KG1 (cell line): ENCODE results near the gene SYNC.
"Not testable (repeated sequence)": the region's sequence is repeated elsewhere in the genome, so short reads cannot be mapped to it uniquely, and the experiment has no call there.

Source experiments
- DNase-seq: peaks from one replicate; lab custom pipeline; 2025; lab: John Stamatoyannopoulos, UW

The SYNC gene

DNA sequence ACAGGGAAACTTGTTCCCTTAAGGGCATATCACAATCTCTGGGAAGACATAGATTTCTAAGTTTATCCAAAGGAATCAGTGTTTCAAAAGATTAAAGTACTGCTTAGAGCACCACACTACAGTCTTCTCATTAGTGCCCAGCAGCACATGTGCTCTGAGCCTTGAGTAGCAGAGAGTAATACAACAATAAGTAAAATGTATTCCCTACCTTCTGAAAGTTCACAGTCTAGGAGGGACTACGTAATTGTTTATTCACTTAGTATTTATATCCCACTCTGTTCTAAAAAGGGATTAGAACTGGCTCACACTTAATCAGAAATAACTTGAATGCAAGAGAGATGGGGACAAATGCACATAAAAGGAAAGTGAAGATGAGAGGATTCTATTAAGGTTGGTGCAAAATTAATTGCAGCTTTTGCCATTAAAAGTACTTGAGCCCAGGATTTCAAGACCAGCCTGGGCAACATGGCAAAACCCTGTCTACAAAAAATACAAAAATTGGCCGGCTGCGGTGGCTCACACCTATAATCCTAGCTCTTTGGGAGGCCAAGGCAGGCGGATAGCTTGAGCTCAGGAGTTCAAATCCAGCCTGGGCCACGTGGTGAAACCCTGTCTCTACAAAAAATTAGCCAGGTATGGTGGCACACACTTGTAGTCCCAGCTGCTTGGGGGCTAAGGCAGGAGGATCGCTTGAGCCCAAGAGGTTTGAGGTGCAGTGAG, 9.0 kb downstream of the SYNC start:
- DNase-seq = no peak

DNA sequence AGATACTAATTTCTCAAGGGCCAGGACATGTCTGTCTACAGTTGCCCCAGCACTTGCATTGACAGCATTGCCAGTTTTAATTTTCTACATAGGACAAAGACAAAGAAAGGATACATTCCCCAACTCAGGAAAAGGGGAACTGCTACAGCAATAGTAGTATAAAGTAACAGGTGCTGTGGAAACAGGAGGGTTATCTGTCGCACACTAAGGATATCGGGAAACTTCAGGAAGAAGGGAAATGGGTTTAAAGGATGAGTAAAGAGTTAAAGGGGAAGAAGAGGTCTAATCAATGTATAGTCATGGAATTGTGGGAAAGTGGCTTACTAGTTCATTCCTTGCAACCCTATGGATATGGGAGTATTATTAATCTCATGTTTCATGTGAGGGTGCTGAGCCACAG, 16.2 kb downstream of the SYNC start:
- DNase-seq = no peak

DNA sequence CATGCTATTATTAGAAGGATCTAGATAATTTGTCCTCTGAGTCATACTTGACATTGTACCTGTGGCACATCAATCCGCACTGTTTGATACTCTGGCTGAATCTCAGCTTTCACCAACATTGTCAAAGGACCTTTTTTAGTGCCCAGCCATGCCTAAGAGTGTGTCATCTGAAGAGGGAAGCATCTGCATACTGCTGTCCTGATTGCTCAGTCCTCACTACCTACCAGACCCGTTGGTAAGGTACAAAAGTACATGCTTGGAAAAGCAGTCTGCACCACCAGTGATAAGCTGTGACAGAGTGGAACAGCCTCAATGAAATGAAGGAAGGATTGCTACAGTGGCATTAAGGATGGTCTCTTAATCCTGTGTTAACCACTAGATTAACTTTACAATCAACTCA, 17.1 kb downstream of the SYNC start:
- no peak for DNase-seq

DNA sequence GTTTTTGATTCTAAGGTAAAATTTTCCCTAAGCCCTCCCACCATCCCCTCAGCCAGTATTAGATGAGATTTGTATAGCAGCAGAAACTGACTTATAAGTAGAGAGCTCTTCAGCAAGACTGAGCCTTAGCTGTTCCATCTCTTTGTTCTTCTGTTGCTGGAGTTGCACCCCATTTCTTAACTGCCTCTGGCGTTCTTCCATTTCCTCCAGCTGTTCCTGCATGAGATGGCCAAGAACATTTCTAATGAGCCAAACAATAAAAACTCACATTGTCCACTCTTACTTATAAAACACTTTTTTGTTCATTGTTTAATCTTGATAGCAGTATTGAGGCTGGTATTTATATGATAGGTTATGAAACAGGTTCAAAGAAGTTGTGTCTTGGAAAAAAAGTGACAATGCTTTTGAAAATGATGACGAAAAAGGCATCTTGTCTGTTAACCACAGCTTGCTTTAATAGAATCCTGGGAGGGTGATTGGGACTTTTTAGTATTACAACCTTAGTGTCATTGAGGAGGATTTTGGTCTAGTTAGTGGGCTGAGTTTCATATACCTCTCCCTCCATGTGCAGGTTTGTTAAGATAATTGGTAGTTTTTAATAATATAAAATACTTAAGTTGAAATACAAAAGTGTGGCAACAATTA, 18.3 kb downstream of the SYNC start:
- DNase-seq = no peak

DNA sequence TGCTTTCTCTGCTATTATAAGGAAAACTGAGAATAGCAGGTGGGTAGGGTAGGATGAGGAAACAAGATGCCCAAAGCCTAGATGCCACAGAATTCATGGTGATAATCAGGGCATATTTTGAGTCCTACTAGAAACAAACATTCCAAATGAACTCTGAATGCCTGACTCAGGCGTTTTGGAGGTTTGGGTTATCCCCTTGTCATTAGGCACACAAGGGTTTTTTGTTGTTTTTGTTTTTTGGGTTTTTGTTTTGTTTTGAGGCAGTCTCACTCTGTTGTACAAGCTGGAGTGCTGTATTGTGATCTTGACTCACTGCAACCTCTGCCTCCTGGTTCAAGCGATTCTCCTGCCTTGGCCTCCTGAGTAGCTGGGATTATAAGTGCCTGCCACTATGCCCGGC, 19.2 kb downstream of the SYNC start:
- no peak for DNase-seq

DNA sequence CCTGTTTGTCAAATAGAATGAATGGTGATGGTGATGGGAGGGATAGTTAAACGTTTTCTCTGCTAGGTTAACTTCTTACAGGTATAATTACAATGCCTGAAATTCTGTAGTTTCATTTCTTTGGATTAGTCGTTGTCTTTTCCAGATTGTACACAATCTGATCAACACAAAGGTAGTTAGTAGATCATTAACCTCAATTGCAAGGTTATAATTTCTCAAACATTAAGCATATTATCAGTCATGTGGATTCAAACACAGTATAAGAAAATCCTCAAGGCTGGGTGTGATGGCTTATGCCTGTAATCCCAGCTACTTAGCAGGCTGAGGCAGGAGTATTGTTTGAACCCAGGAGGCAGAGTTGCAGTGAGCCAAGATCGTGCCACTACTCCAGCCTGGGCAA, 20.6 kb downstream of the SYNC start:
- DNase-seq = no peak

DNA sequence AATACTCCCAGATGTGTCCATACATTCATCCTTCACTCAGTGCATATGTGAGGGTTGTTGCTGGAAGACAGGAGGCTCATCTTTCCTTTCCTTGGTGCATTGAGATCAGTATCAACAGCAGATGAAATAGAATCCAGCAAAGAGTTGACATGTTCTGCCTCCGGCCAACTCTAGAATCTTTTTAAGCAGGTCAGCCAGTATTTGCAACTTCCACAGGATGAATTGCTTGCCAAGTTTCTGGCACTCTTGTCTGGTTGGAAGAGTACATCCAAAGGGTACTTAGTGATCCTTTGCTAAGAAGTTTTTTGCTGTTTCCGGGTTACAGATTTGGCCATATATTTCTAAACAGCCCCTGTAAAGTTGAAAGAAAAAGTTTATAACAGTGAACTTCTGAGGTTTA, 21.1 kb downstream of the SYNC start:
- DNase-seq = no peak

DNA sequence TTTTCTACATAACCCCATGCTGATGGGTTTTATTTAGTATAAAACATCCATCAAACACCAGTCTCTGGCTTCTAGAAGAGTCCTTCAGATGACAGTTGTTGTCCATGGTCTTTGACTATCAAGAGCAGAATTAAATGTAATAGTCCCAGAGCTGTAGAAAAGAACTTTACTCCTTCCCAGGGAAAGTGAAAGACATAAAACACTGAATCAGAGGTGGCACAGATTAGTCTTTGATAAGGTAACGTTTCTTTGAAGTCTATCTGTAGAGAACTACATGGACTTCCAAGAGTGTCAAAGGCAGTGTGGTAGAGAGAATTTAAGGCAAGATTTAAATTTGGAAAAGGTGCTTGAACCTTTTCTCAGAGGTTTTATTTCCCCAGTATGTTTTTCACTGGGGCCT, 21.9 kb downstream of the SYNC start:
- DNase-seq = no peak

DNA sequence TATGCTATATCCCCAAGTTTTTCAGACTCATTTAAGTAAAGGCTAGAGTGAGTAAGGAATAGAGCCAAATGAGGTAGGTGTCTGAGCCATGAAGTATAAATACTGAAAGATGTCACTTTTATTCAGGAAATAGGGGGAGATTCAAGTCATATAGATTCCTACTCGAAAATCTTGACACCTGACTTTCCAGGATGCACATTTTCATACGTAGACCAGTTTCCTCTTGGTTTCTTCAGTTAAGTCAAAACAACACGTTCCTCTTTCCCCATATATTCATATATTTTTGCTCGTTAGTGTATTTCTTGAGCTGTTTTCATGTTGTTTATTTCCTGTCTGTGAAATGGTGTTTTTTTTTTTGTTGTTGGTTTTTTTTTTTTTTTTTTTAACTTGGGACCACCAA, 22.6 kb downstream of the SYNC start:
- not testable (repeated sequence) for DNase-seq

DNA sequence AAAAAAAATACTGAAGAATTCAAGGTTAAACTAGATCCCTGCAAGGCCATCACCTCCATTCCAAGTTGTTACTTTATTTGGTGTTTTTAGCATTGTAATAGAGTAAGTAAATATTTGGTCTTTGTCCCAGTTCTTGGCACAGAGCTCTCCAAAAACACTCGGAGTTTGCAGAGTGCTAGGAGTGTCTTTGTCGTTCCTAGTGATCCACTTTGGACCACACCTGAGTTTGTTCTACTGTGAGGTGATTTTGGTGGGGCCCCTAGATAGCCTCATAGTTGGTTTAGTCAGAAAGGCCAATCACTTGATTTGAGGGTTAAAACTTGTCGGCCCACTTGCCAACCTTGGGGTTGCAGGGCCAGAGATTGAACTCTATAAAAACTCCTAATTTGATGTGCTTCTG, 25.6 kb downstream of the SYNC start:
- DNase-seq = no peak

DNA sequence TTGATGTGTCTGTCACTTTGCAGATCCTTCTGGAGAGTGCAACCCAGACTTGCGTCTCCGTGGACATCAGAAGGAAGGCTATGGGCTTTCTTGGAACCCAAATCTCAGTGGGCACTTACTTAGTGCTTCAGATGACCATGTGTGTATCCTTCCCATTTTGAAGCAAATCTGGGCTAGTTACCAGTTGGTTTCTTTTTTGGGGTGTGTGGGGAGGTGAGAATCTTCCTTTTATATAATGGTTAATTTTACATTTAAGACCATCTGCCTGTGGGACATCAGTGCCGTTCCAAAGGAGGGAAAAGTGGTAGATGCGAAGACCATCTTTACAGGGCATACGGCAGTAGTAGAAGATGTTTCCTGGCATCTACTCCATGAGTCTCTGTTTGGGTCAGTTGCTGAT, 33.9 kb downstream of the SYNC start:
- not testable (repeated sequence) for DNase-seq

DNA sequence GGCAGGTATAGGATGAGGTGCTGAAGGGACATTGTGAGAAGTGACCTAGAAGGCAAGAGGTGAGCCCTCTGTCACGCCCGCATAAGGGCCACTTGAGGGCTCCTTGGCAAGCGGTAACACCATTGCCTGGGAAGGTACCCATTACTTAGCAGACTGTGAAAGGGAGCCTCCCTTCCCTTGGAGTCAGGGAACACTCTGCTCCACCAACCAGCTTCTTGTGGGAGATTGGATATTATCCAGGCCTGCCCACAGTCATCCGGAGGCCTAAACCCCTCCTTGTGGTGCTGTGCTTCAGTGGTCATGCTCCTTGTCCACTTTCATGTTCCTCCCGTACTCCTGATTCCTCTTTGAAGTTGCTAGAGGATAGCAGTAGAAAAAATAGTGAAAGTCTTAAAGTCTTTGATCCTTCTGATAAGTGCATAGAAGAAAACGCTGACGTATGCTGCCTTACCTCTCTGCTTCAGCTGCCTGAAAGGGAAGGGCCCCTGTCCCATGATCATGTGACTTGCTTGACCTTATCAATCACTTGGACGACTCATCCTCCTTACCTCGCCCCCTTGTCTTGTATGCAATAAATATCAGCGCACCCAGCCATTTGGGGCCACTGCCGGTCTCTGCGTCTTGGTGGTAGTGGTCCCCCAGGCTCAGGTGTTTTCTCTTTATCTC, 35.5 kb downstream of the SYNC start:
- no peak for DNase-seq

DNA sequence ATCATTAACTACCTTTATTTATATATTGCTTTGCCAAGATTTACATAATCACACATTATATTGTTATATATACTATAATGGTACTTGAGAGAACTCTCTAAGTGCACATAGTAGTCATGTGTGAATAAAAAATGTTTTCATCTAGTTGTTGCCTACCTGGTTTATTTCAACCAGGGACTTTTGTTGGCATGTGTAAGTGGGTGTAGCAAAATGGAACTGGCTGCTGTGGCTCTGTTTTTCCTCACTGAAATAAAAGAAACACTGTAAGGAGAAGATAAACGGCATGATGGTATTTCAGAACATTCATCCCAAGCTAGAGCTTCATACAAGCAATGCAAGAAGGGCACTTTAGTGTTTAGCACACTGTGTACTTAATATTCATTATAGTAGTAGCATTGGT, 36.7 kb downstream of the SYNC start:
- no peak for DNase-seq

DNA sequence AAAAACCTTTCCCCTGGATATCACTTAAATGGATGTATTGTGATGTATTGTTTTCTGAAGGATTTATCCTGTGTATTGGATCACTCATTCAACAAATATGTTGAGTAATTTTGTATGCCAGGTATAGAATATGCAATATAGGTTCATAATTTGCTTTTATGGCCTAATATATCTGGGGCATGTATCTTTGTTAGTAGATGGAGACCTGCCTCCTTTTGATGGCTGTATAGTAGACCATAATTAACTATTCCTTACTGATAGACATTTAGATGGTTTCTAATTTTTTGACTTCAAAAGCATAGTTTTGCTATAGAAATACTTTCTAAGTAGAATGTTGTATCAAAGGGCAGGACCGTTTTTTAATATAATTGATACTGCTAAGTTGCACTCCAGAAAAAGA, 43.0 kb downstream of the SYNC start:
- no peak for DNase-seq

DNA sequence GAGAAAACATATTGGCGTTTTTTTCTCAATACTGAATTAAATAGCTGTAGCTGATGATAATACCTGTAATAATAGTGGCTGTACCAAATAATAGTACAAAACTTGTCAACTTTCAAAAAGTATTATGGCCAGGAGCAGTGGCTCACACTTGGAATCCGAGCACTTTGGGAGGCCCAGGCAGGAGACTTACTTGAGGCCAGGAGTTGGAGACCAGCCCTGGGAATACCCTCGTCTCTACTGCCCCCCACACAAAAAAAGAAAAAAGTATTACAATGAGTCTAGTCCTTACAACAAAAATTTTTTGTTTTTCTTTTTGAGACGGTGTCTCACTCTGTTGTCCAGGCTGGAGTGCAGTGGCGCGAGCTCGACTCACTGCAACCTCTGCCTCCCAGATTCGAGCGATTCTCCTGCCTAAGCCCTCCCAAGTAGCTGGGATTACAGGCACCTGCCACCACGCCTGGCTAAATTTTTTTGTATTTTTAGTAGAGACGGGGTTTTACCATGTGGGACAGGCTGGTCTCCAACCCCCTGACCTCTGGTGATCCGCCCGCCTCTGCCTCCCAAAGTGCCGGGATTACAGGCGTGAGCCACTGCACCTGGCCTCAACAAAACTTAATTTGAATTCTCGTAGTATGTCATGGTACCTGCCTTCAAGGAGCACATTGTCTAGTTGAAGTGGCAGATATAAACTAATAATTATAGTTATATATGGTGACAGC, 50.2 kb downstream of the SYNC start:
- no peak for DNase-seq

DNA sequence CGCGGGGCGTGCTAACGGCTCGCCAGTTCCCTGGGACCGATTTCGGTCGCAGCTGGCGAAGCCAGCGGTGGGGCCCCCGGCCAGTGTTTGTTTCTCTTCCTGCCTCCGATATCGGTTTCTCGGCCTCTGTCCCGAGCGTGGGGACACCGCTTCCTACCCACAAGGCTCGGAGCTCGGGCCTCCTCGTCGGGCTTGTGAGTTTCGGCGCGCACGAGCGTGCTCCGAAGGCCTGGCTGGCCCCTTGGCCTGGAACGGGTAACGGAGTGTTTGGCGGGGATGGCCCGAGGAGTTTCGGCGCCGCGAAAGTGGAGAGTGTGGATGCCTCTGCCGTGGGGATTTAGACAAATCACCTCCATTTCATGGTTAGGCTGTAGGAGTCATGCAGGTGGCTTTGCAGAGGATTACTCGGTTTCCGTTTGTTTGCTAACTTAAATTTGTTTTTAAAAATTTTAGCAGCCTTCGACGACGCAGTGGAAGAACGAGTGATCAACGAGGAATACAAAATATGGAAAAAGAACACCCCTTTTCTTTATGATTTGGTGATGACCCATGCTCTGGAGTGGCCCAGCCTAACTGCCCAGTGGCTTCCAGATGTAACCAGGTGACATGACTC, 51.0 kb downstream of the SYNC start:
- DNase-seq = no peak

DNA sequence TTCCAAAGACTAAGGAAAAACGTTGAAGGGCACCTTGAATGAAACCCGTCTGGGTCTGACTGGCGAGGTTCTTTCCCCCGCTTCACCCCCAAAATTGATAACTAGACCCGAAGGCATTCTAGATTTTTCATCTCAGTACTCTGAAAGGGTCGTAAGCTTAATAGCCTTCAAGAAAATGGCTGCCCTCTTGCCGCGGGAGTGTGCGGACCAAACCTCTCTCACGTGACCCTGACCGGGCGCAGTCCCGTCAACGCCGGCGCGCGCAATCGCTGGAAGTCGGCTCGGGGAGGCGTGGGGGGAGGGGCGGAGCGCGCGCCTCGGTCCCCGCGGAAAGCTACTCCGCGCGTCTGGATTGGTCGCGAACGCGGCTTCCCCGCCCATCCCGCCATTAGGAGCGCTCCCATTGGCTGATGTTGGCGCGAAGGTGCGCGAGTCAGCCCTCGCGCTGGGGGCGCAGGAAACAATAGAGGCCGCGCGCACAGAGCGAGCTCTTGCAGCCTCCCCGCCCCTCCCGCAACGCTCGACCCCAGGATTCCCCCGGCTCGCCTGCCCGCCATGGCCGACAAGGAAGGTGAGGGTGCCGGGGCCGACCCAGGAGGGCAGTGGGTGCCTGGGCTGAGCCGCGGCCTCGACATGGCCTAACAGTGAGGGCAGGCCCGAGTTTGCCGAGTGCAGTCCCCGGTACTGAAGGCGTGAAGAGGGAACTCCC, 51.7 kb downstream of the SYNC start, which contains the start of gene RBBP4:
Gene RBBP4, plus strand, starts transcription at position 457 of the 709 bp plus-strand sequence. Its CDS starts 99 bp downstream, at position 556.
- peak; percentile 97 for DNase-seq

DNA sequence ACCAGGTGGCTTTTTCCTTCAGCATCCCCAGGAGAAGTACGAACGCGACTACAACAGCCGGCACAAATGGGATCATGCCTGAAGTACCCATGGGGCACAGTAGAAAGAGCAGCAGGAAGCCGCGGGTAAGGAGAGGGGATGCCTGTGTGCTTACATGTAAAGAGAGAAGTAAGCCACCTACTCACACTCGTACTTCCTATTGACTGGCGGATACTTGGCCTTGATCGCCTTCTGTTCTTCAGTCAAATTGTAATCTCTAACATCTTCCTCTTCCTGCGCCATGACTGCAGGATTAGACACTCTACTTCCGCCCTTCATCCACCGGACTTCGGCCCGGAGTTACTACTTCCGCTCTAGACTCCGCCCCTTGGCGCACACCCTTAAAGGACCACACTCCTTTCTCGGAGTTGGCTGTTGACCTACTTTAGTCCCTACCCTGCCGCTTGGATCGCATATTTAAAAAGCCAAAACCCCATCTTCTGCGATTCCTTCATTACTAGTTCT, 52.3 kb downstream of the SYNC start, which contains the start of gene ZBTB8OS:
Gene ZBTB8OS, minus strand, starts transcription at position 303 of the 504 bp plus-strand sequence. Its CDS starts 21 bp downstream, at position 282.
- peak; percentile 88 for DNase-seq

DNA sequence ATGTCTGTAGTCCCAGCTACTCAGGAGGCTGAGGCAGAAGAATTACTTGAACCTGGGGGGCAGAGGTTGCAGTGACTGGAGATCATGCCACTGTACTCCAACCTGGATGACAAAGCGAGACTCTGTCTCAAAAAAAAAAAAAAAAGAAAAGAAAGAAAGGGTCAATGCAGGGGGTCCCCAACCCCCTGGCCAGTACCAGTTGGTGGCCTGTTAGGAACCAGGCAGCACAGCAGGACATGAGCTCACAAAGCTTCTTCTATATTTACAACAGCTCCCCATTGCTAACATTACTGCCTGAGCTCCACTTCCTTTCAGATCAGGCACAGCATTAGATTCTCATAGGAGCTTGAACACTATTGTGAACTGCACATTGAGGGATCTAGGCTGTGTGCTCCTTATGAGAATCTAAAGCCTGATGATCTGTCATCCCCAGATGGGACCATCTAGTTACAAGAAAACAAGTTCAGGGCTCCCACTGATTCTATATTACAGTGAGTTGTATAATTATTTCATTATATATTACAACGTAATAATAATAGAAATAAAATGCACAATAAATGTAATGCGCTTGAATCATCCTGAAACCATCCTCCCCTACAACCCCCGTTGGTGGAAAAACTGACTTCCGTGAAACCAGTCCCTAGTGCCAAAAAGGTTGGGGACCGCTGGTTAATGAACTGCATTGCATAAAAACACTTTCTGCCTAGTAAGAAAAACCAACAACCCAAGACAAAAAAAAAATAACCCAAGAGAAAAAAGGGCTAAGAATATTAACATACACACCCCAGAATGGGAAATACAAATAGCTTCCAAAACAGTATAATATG, 55.0 kb downstream of the SYNC start:
- no peak for DNase-seq

DNA sequence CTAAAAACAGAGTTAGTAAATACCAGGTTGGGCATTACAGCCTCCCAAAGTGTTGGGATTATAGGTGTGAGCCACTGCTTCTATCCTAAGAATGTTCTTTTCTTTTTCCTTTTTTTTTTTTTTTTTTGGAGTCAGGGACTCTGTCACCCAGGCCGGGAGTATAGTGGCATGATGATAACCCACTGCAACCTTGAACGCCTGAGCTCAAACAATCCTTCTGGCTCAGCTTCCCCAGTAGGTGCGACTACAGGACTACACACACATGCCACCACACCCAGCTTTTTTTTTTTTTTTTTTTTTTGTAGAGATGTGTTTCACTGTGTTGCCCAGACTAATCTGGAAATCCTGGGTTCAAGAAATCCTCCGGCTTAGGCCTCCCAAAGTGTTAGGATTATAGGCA, 58.1 kb downstream of the SYNC start:
- DNase-seq = no peak
